Ectodermal cell (in vitro differentiated cells): ENCODE data around the gene NAA15. TPM values are rescaled to one million over a fixed set of nuclear protein-coding genes. Genes with fewer than 3 reads are reported as not detected.
"Not testable (repeated sequence)": the region's sequence is repeated elsewhere in the genome, so short reads cannot be mapped to it uniquely, and the experiment has no call there.

Experiments
- H3K27ac ChIP-seq: 2 replicates; pipeline ENCODE4 v1.7.0; 2013; ENCODE audit warnings: mild to moderate bottlenecking, low read depth, low read length; ENCODE audit not compliant: insufficient read depth, poor library complexity, severe bottlenecking
- H3K27me3 ChIP-seq: 2 replicates; pipeline ENCODE4 v1.7.0; 2013; ENCODE audit warnings: mild to moderate bottlenecking, low read length; ENCODE audit not compliant: insufficient read depth, control insufficient read depth, poor library complexity, severe bottlenecking
- H3K36me3 ChIP-seq: one replicate; pipeline ENCODE4 v1.7.0; 2013; ENCODE audit warnings: low read length; ENCODE audit not compliant: control insufficient read depth, insufficient read depth
- H3K4me1 ChIP-seq: one replicate; pipeline ENCODE4 v1.7.0; 2013; ENCODE audit warnings: low read length; ENCODE audit not compliant: control insufficient read depth, insufficient read depth
- H3K4me3 ChIP-seq: 2 replicates; pipeline ENCODE4 v1.7.0; 2013; ENCODE audit warnings: low read depth, low read length, control low read depth; ENCODE audit not compliant: insufficient read depth
- H3K9me3 ChIP-seq: 2 replicates; pipeline ENCODE4 v1.7.0; 2013; ENCODE audit warnings: mild to moderate bottlenecking, low read length, moderate library complexity; ENCODE audit not compliant: control insufficient read depth
- WGBS, 2 experiments: methylation state at CpG; one replicate each; pipeline ENCODE4 v1.1.7; 2013; ENCODE audit warnings: missing lambda C conversion rate in 2 of 2; 5-methylcytosine and 5-hydroxymethylcytosine counted together
- polyA plus RNA-seq, 4 experiments: library from polyadenylated mRNA; stranded (reverse); fragments of 50-300 nt; gene quantifications; one replicate each; pipeline ENCODE4 v1.2.3, GENCODE V29; 2013

The NAA15 gene
- 82.4 TPM for polyA plus RNA-seq (2013, experiment 1 of 4)
- 81.9 TPM for polyA plus RNA-seq (2013, experiment 2 of 4)
- 59.7 TPM for polyA plus RNA-seq (2013, experiment 3 of 4)
- 55.4 TPM for polyA plus RNA-seq (2013, experiment 4 of 4)

GRCh38 chr4:139301113-139301820, at the start of gene NAA15:
Gene NAA15, plus strand, starts transcription at chr4:139301505. Its CDS starts 273 bp downstream, at chr4:139301778.
- Histone ChIP-seq H3K4me3 (peak within 1 kb of the TSS; percentile 63), H3K4me1 (no peaks in the 10 kb centered on the region), H3K27me3 (no peaks in the 10 kb centered on the region), H3K36me3 (peaks cover 10% of the 10 kb centered on the region), H3K27ac (peak within 1 kb of the TSS; percentile 91), H3K9me3 (no peaks in the 10 kb centered on the region)
- WGBS, 2 experiments, result 0% methylated on average over 61 of the region's 61 CpGs

GRCh38 chr4:139253046-139253445, 48.3 kb upstream of the NAA15 start:
- H3K4me3 ChIP-seq, result no peak overlapping the region
- H3K4me1 ChIP-seq, result no peaks in the 10 kb centered on the region
- H3K9me3 ChIP-seq, result no peaks in the 10 kb centered on the region
- no peaks in the 10 kb centered on the region for H3K27me3 ChIP-seq
- no peaks in the 10 kb centered on the region for H3K36me3 ChIP-seq
- no peak overlapping the region for H3K27ac ChIP-seq

GRCh38 chr4:139253713-139254112, 47.6 kb upstream of the NAA15 start:
- WGBS, 2 experiments, result 96 to 100% methylated on average over 2 to 3 of the region's 3 CpGs
- Histone ChIP-seq H3K9me3 (no peaks in the 10 kb centered on the region), H3K27ac (no peak overlapping the region), H3K27me3 (no peaks in the 10 kb centered on the region), H3K36me3 (no peaks in the 10 kb centered on the region), H3K4me3 (no peak overlapping the region), H3K4me1 (no peaks in the 10 kb centered on the region)

- not testable (repeated sequence) for H3K27me3 ChIP-seq, H3K9me3 ChIP-seq, H3K4me3 ChIP-seq, H3K27ac ChIP-seq, H3K36me3 ChIP-seq, H3K4me1 ChIP-seq
- WGBS, 2 experiments, result 88 to 92% methylated on average over 6 of the region's 6 CpGs
Observed at GRCh38 chr4:139255581-139255980, 45.7 kb upstream of the NAA15 start.

GRCh38 chr4:139256349-139256748, 45.0 kb upstream of the NAA15 start:
- H3K27ac ChIP-seq, result no peak overlapping the region
- H3K4me1 ChIP-seq, result no peaks in the 10 kb centered on the region
- 90% methylated on average over 2 of the region's 2 CpGs; no CpG with 5 or more reads in 1 of the 2 experiments for WGBS, 2 experiments

GRCh38 chr4:139265654-139266053, 35.7 kb upstream of the NAA15 start:
- H3K9me3 ChIP-seq, result no peaks in the 10 kb centered on the region
- no peaks in the 10 kb centered on the region for H3K36me3 ChIP-seq
- H3K27me3 ChIP-seq, result no peaks in the 10 kb centered on the region
- WGBS, 2 experiments, result 44 to 50% methylated on average over 2 of the region's 3 CpGs
- H3K27ac ChIP-seq, result no peak overlapping the region
- H3K4me3 ChIP-seq, result no peak overlapping the region
- H3K4me1 ChIP-seq, result no peaks in the 10 kb centered on the region

More at GRCh38 chr4:139256349-139256748, 45.0 kb upstream of the NAA15 start:
- no peaks in the 10 kb centered on the region for H3K9me3 ChIP-seq
- H3K36me3 ChIP-seq, result no peaks in the 10 kb centered on the region
- no peak overlapping the region for H3K4me3 ChIP-seq
- H3K27me3 ChIP-seq, result no peaks in the 10 kb centered on the region

GRCh38 chr4:139266208-139266582, 35.1 kb upstream of the NAA15 start:
- Histone ChIP-seq H3K27me3 (no peaks in the 10 kb centered on the region), H3K36me3 (no peaks in the 10 kb centered on the region), H3K4me1 (no peaks in the 10 kb centered on the region), H3K4me3 (no peak overlapping the region), H3K9me3 (no peaks in the 10 kb centered on the region), H3K27ac (no peak overlapping the region)
- 56 to 71% methylated on average over 1 of the region's 1 CpG for WGBS, 2 experiments

- H3K27ac ChIP-seq, result no peak overlapping the region
- H3K4me3 ChIP-seq, result no peak overlapping the region
- no peaks in the 10 kb centered on the region for H3K36me3 ChIP-seq
- no peaks in the 10 kb centered on the region for H3K4me1 ChIP-seq
- no peaks in the 10 kb centered on the region for H3K27me3 ChIP-seq
- H3K9me3 ChIP-seq, result no peaks in the 10 kb centered on the region
- 57 to 63% methylated on average over 13 to 14 of the region's 14 CpGs for WGBS, 2 experiments
Observed at GRCh38 chr4:139266583-139267257, 34.6 kb upstream of the NAA15 start.

- no peaks in the 10 kb centered on the region for H3K36me3 ChIP-seq
- no peaks in the 10 kb centered on the region for H3K4me1 ChIP-seq
- no peak overlapping the region for H3K4me3 ChIP-seq
- no peaks in the 10 kb centered on the region for H3K27me3 ChIP-seq
- no CpG with 5 or more reads among the region's 1 CpG for WGBS, 2 experiments
- no peak overlapping the region for H3K27ac ChIP-seq
- no peaks in the 10 kb centered on the region for H3K9me3 ChIP-seq
Observed at GRCh38 chr4:139267301-139267700, 34.0 kb upstream of the NAA15 start.

GRCh38 chr4:139273835-139274234, 27.5 kb upstream of the NAA15 start:
- no peak overlapping the region for H3K4me3 ChIP-seq
- WGBS, 2 experiments, result 86% methylated on average over 1 of the region's 1 CpG; no CpG with 5 or more reads in 1 of the 2 experiments

More at GRCh38 chr4:139273835-139274234, 27.5 kb upstream of the NAA15 start:
- Histone ChIP-seq H3K4me1 (no peaks in the 10 kb centered on the region), H3K36me3 (no peaks in the 10 kb centered on the region), H3K27me3 (peaks cover 19% of the 10 kb centered on the region), H3K9me3 (no peaks in the 10 kb centered on the region), H3K27ac (no peak overlapping the region)
